ENCODE data around the gene ASCC3.

- no peak for TF ChIP-seq CTCF (IDR thresholded peaks at IDR 0.05)
- no peak for TF ChIP-seq USF2 (IDR thresholded peaks at IDR 0.05)
- TF ChIP-seq ELK1 (IDR thresholded peaks at IDR 0.05; ENCODE audit: low read depth, low read length): no peak
These were observed 253.0 kb downstream of the ASCC3 start for GRCh38 chr6:100627911-100628758.
